Body of pancreas (tissue), 4 donors: ENCODE measurements around the gene COL4A2. TPM values are rescaled to one million over a fixed set of nuclear protein-coding genes. Genes with fewer than 3 reads are reported as not detected.

Source experiments
- ATAC-seq: fragments of 150-250 bp; one replicate; pipeline ENCODE4 v1.9.1; 2016
- DNase-seq, 4 donors: peaks; one replicate each; pipeline ENCODE4 v3.0.0-alpha.2; 2019
- H3K27ac ChIP-seq, 4 donors: fragments of 200-600 bp; sonication (generic); 1 replicate in 3 of 4; 2 replicates in 1 of 4; pipeline versions ENCODE4 v1.5.1 to v1.6.1; 2016 to 2019; ENCODE audit warnings: mild to moderate bottlenecking in 1 of 4, mixed read lengths in 1 of 4, moderate library complexity in 1 of 4
- H3K27me3 ChIP-seq, 2 donors: fragments of 200-600 bp; sonication (generic); one replicate each; pipeline ENCODE4 v1.6.0; 2016; ENCODE audit warnings: mild to moderate bottlenecking in 1 of 2
- H3K36me3 ChIP-seq, 2 donors: fragments of 200-600 bp; sonication (generic); replicated peaks in 1 of 2; 2 replicates each; pipeline ENCODE4 v1.5.1; 2016; ENCODE audit warnings: low read depth in 2 of 2; ENCODE audit not compliant: insufficient read depth in 1 of 2
- H3K4me1 ChIP-seq: fragments of 200-600 bp; sonication (generic); one replicate; pipeline ENCODE4 v1.6.0; 2016
- H3K4me3 ChIP-seq, 2 donors: fragments of 200-600 bp; sonication (generic); 1 replicate in 1 of 2; 2 replicates in 1 of 2; pipeline ENCODE4 v1.5.1; 2016 to 2019
- H3K9me3 ChIP-seq, 3 donors: fragments of 200-600 bp; sonication (generic); 1 replicate in 2 of 3; 2 replicates in 1 of 3; pipeline ENCODE4 v1.5.1; 2016
- CTCF ChIP-seq, 7 experiments: fragments of 450-650 bp in 4 of 7; fragments of 200-600 bp in 3 of 7; sonication (generic) in 3 of 7; IDR thresholded peaks; one replicate each; pipeline ENCODE4 v1.5.1; 2016 to 2019; ENCODE audit warnings: antibody characterized with exemption in 7 of 7
- POLR2A ChIP-seq, 3 donors: fragments of 450-650 bp; IDR thresholded peaks; one replicate each; pipeline ENCODE4 v1.6.1; 2016; ENCODE audit warnings: antibody characterized with exemption in 3 of 3, mild to moderate bottlenecking in 2 of 3
- WGBS, 2 donors: methylation state at CpG; one replicate each; pipeline ENCODE4 v1.1.5; 2017; 5-methylcytosine and 5-hydroxymethylcytosine counted together
- intact Hi-C: fragments of 100-400 bp; cut with DNase I; formaldehyde crosslinking; loops from one replicate; pipeline ENCODE4 v1.15.1; 2023
- total RNA-seq, 2 donors: library from RNA; depleted of rRNA; stranded (reverse); fragments of >200 nt; gene quantifications; one replicate each; pipeline ENCODE4 v1.1.0, GENCODE V29; 2016

COL4A2 gene
- total RNA-seq, 2 donors from 2014 or later: 69.3 to 230 TPM

GRCh38 chr13:110525328-110526319 is 218.5 kb downstream of the COL4A2 start:
- H3K4me1 ChIP-seq: peaks cover 82% of the 10 kb centered on the region
- intact Hi-C loops: no loop called here
- H3K4me3 ChIP-seq: no peak overlapping the region
- WGBS, 2 donors: 36 to 61% methylated on average over 14 to 25 of the region's 25 CpGs
- ATAC-seq (no peak), DNase-seq (no peak)
- H3K27ac ChIP-seq: peak overlapping the region; percentile 62 to 90 (median 68)
- H3K27me3 ChIP-seq: no peaks in the 10 kb centered on the region
- TF ChIP-seq POLR2A (IDR thresholded peaks at IDR 0.05) (no peak), CTCF (IDR thresholded peaks at IDR 0.05) (no peak)
- peaks cover 0 to 7% of the 10 kb centered on the region in 2 donors for H3K36me3 ChIP-seq
- H3K9me3 ChIP-seq: no peaks in the 10 kb centered on the region

- H3K4me1 ChIP-seq: peaks cover 79% of the 10 kb centered on the region
- no peaks in the 10 kb centered on the region for H3K9me3 ChIP-seq
- ATAC-seq (no peak), DNase-seq (peak in 1 of 4 donors; percentile 51)
- H3K4me3 ChIP-seq: no peak overlapping the region
- peak overlapping the region; percentile 57 to 90 (median 68) for H3K27ac ChIP-seq
- peaks cover 0 to 2% of the 10 kb centered on the region in 2 donors for H3K36me3 ChIP-seq
- WGBS, 2 donors: 39 to 83% methylated on average over 5 of the region's 5 CpGs
- no peak for TF ChIP-seq CTCF (IDR thresholded peaks at IDR 0.05)
- no peak for TF ChIP-seq POLR2A (IDR thresholded peaks at IDR 0.05)
- H3K27me3 ChIP-seq: no peaks in the 10 kb centered on the region
- intact Hi-C loops: no loop called here
Observed at GRCh38 chr13:110528371-110528770, 221.3 kb downstream of the COL4A2 start.

- Histone ChIP-seq H3K4me1 (peaks cover 79% of the 10 kb centered on the region), H3K27ac (peak overlapping the region; percentile 30 to 90 (median 68)), H3K4me3 (no peak overlapping the region), H3K36me3 (no peaks in the 10 kb centered on the region), H3K9me3 (no peaks in the 10 kb centered on the region), H3K27me3 (no peaks in the 10 kb centered on the region)
- TF ChIP-seq POLR2A (IDR thresholded peaks at IDR 0.05) (no peak), CTCF (IDR thresholded peaks at IDR 0.05) (no peak)
- 78 to 80% methylated on average over 6 of the region's 6 CpGs for WGBS, 2 donors
- no peak for ATAC-seq
- intact Hi-C loops: no loop called here
- no peak for DNase-seq
Observed at GRCh38 chr13:110528911-110529310, 221.8 kb downstream of the COL4A2 start.

- no peak for TF ChIP-seq CTCF (IDR thresholded peaks at IDR 0.05)
- no peak for TF ChIP-seq POLR2A (IDR thresholded peaks at IDR 0.05)
- Histone ChIP-seq H3K4me3 (no peak overlapping the region), H3K27me3 (no peaks in the 10 kb centered on the region), H3K9me3 (no peaks in the 10 kb centered on the region), H3K36me3 (no peaks in the 10 kb centered on the region), H3K4me1 (peaks cover 71% of the 10 kb centered on the region), H3K27ac (peak overlapping the region; percentile 30 to 90 (median 68))
- ATAC-seq (no peak), DNase-seq (no peak)
- intact Hi-C loops: no loop called here
- 79 to 86% methylated on average over 11 to 15 of the region's 23 CpGs for WGBS, 2 donors
Observed at GRCh38 chr13:110529522-110530311, 222.6 kb downstream of the COL4A2 start.
